Activated CD4-positive, alpha-beta T cell treated with anti-CD3 and anti-CD28 coated beads for 36 hours (primary cell): ENCODE measurements around the gene TMEM174. TPM values are rescaled to one million over a fixed set of nuclear protein-coding genes. Genes with fewer than 3 reads are reported as not detected.
"Not testable (repeated sequence)": the region's sequence is repeated elsewhere in the genome, so short reads cannot be mapped to it uniquely, and the experiment has no call there.

Experiments used
- ATAC-seq: fragments of 200-7000 bp; cut with Tn5 transposase; one replicate; pipeline ENCODE4 v1.10.0; 2021; ENCODE audit warnings: mild to moderate bottlenecking, moderate library complexity
- CTCF ChIA-PET: fragments of 350-600 bp; sonication (Branson Sonifier 250); formaldehyde crosslinking; loops from one replicate; lab custom pipeline; 2021; ENCODE audit warnings: antibody characterized with exemption; lab: Charles Lee
- POLR2A ChIA-PET: fragments of 350-600 bp; sonication (Branson Sonifier 250); formaldehyde crosslinking; loops from one replicate; lab custom pipeline; 2021; ENCODE audit warnings: antibody characterized with exemption, inconsistent platforms; lab: Charles Lee
- DNase-seq: peaks from one replicate; pipeline ENCODE4 v3.0.0-alpha.2; 2020
- H3K27ac Mint-ChIP-seq: one replicate; pipeline ENCODE4 v1.8.0; 2021; ENCODE audit warnings: mixed read lengths
- H3K27me3 Mint-ChIP-seq: one replicate; pipeline ENCODE4 v1.8.0; 2021; ENCODE audit warnings: mixed read lengths
- H3K36me3 Mint-ChIP-seq: one replicate; pipeline ENCODE4 v1.8.0; 2021; ENCODE audit warnings: low read depth, mixed read lengths
- H3K4me1 Mint-ChIP-seq: one replicate; pipeline ENCODE4 v1.8.0; 2021; ENCODE audit warnings: mixed read lengths
- H3K4me3 Mint-ChIP-seq: one replicate; pipeline ENCODE4 v1.8.0; 2021; ENCODE audit warnings: mild to moderate bottlenecking, moderate library complexity, mixed read lengths
- H3K9me3 Mint-ChIP-seq: one replicate; pipeline ENCODE4 v1.8.0; 2021; ENCODE audit warnings: low read depth, mixed read lengths
- intact Hi-C, 2 experiments: fragments of 100-400 bp; cut with DNase I in 1 of 2; cut with micrococcal nuclease in 1 of 2; formaldehyde crosslinking; loops; one replicate each; pipeline versions ENCODE4 v1.14.2 to v1.15.1; 2022 to 2024; cut with DNase I, micrococcal nuclease
- total RNA-seq, 2 experiments: library from RNA; stranded (reverse); gene quantifications; one replicate each; pipeline ENCODE4 v1.2.3, GENCODE V29; 2021

The TMEM174 gene
- total RNA-seq, 2 experiments from 2014 or later, result not detected

- ChIA-PET CTCF (interaction anchor here (0.6 kb wide), 1 partner anchor 320 kb away, joined by 3 read pairs; no protein-coding TSS in a partner anchor), POLR2A (no interaction called here)
- Mint-ChIP-seq H3K27ac (no peak overlapping the region), H3K27me3 (peaks cover 64% of the 10 kb centered on the region), H3K36me3 (no peaks in the 10 kb centered on the region), H3K9me3 (no peaks in the 10 kb centered on the region), H3K4me1 (peaks cover 3% of the 10 kb centered on the region), H3K4me3 (no peak overlapping the region)
- ATAC-seq (no peak), DNase-seq (no peak)
- intact Hi-C loops, result no loop called here
Observed at GRCh38 chr5:73197637-73198257, 24.8 kb downstream of the TMEM174 start.

DNA sequence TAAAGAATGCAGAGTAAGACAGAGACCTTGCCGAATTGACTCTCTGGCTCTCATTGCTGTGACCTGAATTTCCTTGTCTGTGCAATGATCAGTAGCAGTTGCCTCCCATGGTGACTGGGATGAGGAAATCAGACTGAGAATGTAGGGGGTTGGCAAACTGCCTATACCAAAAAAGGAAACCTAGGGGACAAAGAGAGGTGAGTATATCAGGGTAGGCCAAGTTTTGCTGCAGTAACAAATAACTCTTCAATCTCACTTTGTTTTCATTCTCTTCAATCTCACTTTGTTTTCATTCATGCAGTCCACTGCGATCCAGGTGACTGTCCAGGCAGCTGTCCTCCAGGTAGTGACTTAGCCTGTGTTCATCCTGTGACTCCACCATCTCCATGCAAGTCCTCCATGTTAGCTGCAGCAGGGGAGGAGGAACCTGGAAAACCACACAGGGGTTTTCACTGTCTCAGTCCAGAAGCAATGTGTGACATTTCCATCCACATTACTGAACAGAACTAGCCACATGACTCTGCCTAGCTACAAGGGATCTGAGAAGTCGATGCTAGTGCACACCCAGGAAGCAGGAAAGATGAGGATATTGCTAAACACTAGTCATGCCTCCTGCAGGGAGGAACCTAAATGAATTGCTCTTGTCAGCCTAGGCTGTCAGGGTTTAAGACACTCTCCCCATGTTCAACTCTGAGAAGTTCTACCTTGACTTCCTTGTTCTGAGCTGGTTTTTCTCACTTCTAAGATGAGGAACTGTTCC is 26.0 kb downstream of the TMEM174 start:
- intact Hi-C loops, result no loop called here
- DNase-seq (no peak), ATAC-seq (no peak)
- Mint-ChIP-seq H3K27ac (no peak overlapping the region), H3K27me3 (peaks cover 65% of the 10 kb centered on the region), H3K36me3 (no peaks in the 10 kb centered on the region), H3K4me3 (no peak overlapping the region), H3K4me1 (peaks cover 3% of the 10 kb centered on the region), H3K9me3 (no peaks in the 10 kb centered on the region)
- CTCF ChIA-PET, result interaction anchor here (1.0 kb wide), 1 partner anchor 131 kb away, joined by 4 read pairs; no protein-coding TSS in a partner anchor
- POLR2A ChIA-PET, result no interaction called here

GRCh38 chr5:73199671-73200070 is 26.7 kb downstream of the TMEM174 start:
- intact Hi-C loops, result loop anchor here (5.0 kb wide), 2 partner anchors 242 to 277 kb away; partner anchors contain the start of gene FCHO2 (in 1 of the 2)
- ChIA-PET POLR2A (no interaction called here), CTCF (interaction anchor here (2.6 kb wide), 1 partner anchor 28 kb away, joined by 14 read pairs; the partner anchor contains the start of gene TMEM174)
- no peak for DNase-seq
- H3K4me1 Mint-ChIP-seq, result peaks cover 3% of the 10 kb centered on the region
- H3K27ac Mint-ChIP-seq, result no peak overlapping the region
- ATAC-seq, result no peak
- no peak overlapping the region for H3K4me3 Mint-ChIP-seq
- no peaks in the 10 kb centered on the region for H3K9me3 Mint-ChIP-seq
- H3K27me3 Mint-ChIP-seq, result peaks cover 67% of the 10 kb centered on the region
- no peaks in the 10 kb centered on the region for H3K36me3 Mint-ChIP-seq

DNA sequence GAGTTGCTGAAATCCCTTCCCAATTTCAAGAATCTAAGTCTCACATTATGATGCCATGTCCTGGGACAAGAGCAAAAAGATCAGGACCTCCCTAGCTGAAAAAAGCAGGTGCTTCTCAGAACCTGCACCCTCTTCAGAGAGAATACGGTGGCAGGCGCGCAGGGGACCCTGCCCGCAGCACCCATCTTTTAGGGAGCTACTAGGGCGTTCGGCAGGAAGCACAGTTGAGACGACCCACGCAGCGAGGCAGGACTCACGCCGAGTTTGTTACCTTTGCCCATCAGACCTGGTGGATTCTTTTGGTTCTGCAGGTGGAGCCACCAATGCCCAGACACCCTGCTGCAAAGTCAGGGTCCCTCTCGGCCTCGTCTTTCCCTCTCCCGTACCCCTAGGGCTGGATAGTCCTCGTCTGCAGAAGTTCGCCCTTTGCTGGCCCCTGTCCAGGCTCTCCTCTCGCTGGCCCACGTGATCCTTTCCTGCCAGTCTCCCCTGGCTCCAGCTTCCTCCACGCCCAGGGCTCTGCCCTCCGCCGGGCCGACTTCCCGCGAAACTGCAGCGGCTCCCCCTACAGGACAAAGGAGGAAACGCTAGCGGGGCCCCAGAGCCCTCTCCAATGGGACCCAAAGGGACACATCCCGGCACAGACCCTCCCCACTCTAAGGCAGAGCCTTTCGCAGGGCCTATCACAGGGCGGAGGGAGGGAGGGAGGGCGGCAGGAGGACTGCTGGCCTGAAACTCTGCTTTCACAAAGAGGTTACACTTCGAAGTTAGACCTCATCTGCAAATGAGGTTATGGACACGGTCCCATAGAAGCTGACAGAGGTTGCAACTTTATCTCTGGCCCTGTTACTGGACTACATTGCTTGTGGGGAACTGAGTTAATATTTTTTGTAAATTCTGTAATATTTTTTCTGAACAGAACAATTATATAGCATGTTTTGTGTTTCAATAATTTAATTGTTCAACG is 28.8 kb downstream of the TMEM174 start:
- no peaks in the 10 kb centered on the region for H3K9me3 Mint-ChIP-seq
- intact Hi-C loops, result loop anchor here (1.0 to 5.0 kb wide), 4 partner anchors 119 to 280 kb away; partner anchors contain the start of gene FCHO2 (in 1 of the 2)
- DNase-seq, result peak; percentile 85
- no peaks in the 10 kb centered on the region for H3K36me3 Mint-ChIP-seq
- H3K27me3 Mint-ChIP-seq, result peaks cover 69% of the 10 kb centered on the region
- ChIA-PET POLR2A (no interaction called here), CTCF (interaction anchor here (0.6 to 4.4 kb wide), 8 partner anchors 12 to 136 kb away, joined by 3 to 28 read pairs (median 7); partner anchors contain the start of gene TMEM174)
- no peak overlapping the region for H3K4me3 Mint-ChIP-seq
- H3K4me1 Mint-ChIP-seq, result peaks cover 3% of the 10 kb centered on the region
- ATAC-seq, result peak; percentile 96
- no peak overlapping the region for H3K27ac Mint-ChIP-seq

- ATAC-seq, result no peak
- H3K4me1 Mint-ChIP-seq, result peaks cover 3% of the 10 kb centered on the region
- POLR2A ChIA-PET, result no interaction called here
- peaks cover 70% of the 10 kb centered on the region for H3K27me3 Mint-ChIP-seq
- CTCF ChIA-PET, result interaction anchor here (4.4 kb wide), 1 partner anchor 11 kb away, joined by 28 read pairs; no protein-coding TSS in a partner anchor
- H3K9me3 Mint-ChIP-seq, result peaks cover 11% of the 10 kb centered on the region
- DNase-seq, result no peak
- H3K36me3 Mint-ChIP-seq, result no peaks in the 10 kb centered on the region
- H3K27ac Mint-ChIP-seq, result no peak overlapping the region
- intact Hi-C loops, result loop anchor here (5.0 kb wide), 2 partner anchors 247 to 282 kb away; partner anchors contain the start of gene FCHO2 (in 1 of the 2)
- H3K4me3 Mint-ChIP-seq, result no peak overlapping the region
Observed at GRCh38 chr5:73204332-73204731, 31.3 kb downstream of the TMEM174 start.

DNA sequence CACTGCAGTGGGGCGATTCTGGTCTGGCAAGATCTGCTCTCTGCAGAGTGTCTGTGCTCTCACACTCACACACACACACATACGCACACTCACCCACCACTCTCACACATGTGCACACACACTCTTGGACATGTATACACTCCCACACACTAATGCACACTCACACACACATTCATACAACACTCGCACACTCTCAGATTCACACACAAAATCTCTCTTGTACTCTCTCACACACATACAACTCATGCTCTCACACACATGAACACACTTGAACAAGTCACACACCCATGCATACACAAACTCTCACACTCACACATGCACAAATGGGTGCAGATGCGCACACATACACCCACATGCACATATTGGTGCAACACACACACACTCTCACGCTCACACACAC is 31.7 kb downstream of the TMEM174 start:
- Mint-ChIP-seq H3K27ac (no peak overlapping the region), H3K4me1 (peaks cover 3% of the 10 kb centered on the region), H3K36me3 (peaks cover 3% of the 10 kb centered on the region), H3K27me3 (peaks cover 70% of the 10 kb centered on the region), H3K9me3 (peaks cover 14% of the 10 kb centered on the region), H3K4me3 (no peak overlapping the region)
- DNase-seq (no peak), ATAC-seq (no peak)
- ChIA-PET CTCF (no interaction called here), POLR2A (no interaction called here)
- intact Hi-C loops, result loop anchor here (5.0 kb wide), 2 partner anchors 247 to 282 kb away; partner anchors contain the start of gene FCHO2 (in 1 of the 2)

DNA sequence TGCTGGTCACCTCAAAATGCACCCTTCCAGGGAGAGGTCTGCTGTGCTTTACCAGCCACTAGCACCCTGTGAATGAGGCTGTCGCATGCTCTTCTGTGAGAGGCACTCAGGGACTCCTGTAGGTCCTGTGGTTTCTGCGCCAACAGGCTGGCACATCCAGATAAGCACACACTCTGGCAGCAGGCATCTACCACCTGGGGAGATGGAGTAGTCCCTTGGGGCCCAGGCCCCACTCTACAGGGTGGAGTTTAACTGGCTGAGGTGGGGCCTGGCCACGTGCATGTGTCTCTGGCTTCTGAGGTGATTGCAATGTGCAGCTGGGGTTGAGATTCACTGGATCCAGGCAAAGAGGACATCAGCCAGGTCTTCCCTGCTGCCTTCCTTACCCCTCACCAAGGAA is 32.3 kb downstream of the TMEM174 start:
- ATAC-seq, result no peak
- no peak for DNase-seq
- Mint-ChIP-seq H3K9me3 (peaks cover 19% of the 10 kb centered on the region), H3K4me3 (no peak overlapping the region), H3K27me3 (peaks cover 71% of the 10 kb centered on the region), H3K27ac (no peak overlapping the region), H3K36me3 (peaks cover 7% of the 10 kb centered on the region), H3K4me1 (peaks cover 3% of the 10 kb centered on the region)
- intact Hi-C loops, result no loop called here
- ChIA-PET CTCF (interaction anchor here (0.5 kb wide), 1 partner anchor 25 kb away, joined by 3 read pairs; no protein-coding TSS in a partner anchor), POLR2A (no interaction called here)

GRCh38 chr5:73207239-73207638 is 34.2 kb downstream of the TMEM174 start:
- intact Hi-C loops, H3K27ac Mint-ChIP-seq, ATAC-seq, H3K4me1 Mint-ChIP-seq, DNase-seq, H3K4me3 Mint-ChIP-seq, POLR2A ChIA-PET, H3K36me3 Mint-ChIP-seq: not testable (repeated sequence)
- CTCF ChIA-PET, result interaction anchor here (1.6 kb wide), 1 partner anchor 123 kb away, joined by 3 read pairs; no protein-coding TSS in a partner anchor
- Mint-ChIP-seq H3K27me3 (peaks cover 76% of the 10 kb centered on the region), H3K9me3 (peaks cover 19% of the 10 kb centered on the region)

DNA sequence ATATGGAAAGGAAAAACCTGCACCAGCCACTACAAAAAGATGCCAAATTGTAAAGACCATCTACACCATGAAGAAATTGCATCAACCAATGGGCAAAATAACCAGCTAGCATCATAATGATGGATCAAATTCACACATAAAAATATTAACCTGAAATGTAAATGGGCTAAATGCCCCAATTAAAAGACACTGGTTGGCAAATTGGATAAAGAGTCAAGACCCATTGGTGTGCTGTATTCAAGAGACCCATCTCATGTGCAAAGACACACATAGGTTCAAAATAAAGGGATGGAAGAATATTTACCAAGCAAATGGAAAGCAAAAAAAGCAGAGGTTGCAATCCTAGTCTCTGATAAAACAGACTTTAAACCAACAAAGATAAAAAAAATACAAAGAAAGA is 36.1 kb downstream of the TMEM174 start:
- intact Hi-C loops, CTCF ChIA-PET, H3K4me1 Mint-ChIP-seq, ATAC-seq, H3K36me3 Mint-ChIP-seq, POLR2A ChIA-PET, H3K27ac Mint-ChIP-seq, H3K4me3 Mint-ChIP-seq, DNase-seq: not testable (repeated sequence)
- H3K27me3 Mint-ChIP-seq, result peaks cover 82% of the 10 kb centered on the region
- peaks cover 24% of the 10 kb centered on the region for H3K9me3 Mint-ChIP-seq

DNA sequence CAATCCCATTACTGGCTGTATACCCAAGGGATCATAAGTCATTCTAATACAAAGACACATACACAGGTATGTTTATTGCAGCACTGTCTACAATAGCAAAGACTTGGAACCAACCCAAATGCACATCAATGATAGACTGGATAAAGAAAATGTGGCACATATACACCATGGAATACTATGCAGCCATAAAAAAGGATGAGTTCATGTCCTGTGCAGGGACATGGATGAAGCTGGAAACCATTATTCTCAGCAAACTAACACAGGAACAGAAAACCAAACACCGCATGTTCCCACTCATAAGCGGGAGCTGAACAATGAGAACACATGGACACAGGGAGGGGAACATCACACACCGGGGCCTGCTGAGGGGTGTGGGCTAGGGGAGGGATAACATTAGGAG is 39.7 kb downstream of the TMEM174 start:
- CTCF ChIA-PET, result interaction anchor here (0.6 kb wide), 1 partner anchor 997 kb away, joined by 3 read pairs; no protein-coding TSS in a partner anchor
- H3K27me3 Mint-ChIP-seq, result peaks cover 89% of the 10 kb centered on the region
- H3K36me3 Mint-ChIP-seq, POLR2A ChIA-PET, H3K4me3 Mint-ChIP-seq, H3K27ac Mint-ChIP-seq, DNase-seq, ATAC-seq: not testable (repeated sequence)
- H3K9me3 Mint-ChIP-seq, result peaks cover 24% of the 10 kb centered on the region
- H3K4me1 Mint-ChIP-seq, result peaks cover 14% of the 10 kb centered on the region
- intact Hi-C loops, result loop anchor here in 1 of 2 experiments (1.0 kb wide), 1 partner anchor 52 kb away; no protein-coding TSS in a partner anchor
